Amniotic epithelial cell (primary cell): Measurements from ENCODE around the gene SMAD3.

Experiments used
- DNase-seq: peaks from one replicate; pipeline ENCODE4 v3.0.0-alpha.2; 2010; ENCODE audit warnings: low read depth

The SMAD3 gene

GRCh38 chr15:67165254-67166253 lies 100.2 kb downstream of the SMAD3 start:
- no peak for DNase-seq

- DNase-seq = no peak
Measured at GRCh38 chr15:67166280-67167009, 101.0 kb downstream of the SMAD3 start.

DNA sequence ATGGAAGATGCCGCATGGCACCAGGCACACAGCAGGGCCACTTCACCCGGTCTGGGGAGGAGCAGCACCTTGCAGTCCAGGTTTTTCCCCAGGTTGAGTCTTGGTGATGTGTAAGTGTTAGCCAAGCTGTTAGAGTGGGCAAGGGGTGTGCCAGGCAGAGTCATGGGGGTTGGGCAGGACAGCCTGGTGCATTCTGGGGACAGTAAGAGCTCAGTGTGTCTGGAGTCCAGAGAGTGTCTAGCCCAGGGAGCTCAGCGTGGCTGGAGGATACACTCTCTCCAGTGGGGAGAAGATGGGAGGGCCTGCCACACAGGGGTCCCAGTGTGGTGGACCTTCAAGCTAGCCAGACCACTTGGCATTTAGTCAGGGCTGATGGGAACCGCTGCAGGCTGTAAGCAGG lies 101.7 kb downstream of the SMAD3 start:
- DNase-seq = no peak

DNA sequence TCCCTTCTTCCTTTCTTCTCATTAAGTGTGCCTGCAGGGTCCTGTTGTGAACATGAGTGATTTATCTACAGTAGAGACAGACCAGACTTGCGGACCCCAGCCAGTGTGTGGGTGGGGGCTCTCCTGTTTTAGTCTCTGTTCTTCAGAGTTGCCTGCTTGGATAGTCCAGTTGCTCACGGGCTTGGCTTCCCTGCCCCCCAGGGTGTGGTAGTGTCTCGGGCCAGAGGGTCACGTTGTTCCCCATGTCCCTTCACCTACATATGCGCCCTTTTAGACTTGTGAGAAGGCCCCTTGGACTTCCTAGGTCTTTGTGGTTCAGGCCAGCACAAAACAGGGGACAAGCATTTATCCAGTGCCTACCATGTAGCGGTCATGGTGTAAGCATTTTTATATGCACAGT lies 103.3 kb downstream of the SMAD3 start:
- no peak for DNase-seq

GRCh38 chr15:67170143-67170925 lies 104.9 kb downstream of the SMAD3 start:
- DNase-seq = no peak

DNA sequence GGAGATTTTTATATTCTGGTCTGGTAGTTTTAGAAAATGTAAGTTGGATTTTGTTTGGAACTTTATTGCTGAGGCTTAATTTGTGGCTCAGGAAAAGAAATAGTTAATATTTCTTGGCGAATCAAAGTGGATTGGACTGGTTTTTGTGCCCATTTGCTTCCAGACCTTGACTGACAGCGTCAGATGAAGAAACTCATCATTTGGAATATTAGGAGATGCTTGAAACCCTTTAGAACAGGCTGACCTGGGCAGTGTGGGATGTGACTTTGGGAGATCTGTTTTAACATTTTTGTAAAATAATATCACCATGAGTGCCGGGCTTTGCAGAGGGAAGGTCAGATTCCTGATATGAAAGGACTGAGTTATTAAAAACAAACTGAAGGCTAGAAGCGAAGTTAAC lies 106.1 kb downstream of the SMAD3 start:
- no peak for DNase-seq

DNA sequence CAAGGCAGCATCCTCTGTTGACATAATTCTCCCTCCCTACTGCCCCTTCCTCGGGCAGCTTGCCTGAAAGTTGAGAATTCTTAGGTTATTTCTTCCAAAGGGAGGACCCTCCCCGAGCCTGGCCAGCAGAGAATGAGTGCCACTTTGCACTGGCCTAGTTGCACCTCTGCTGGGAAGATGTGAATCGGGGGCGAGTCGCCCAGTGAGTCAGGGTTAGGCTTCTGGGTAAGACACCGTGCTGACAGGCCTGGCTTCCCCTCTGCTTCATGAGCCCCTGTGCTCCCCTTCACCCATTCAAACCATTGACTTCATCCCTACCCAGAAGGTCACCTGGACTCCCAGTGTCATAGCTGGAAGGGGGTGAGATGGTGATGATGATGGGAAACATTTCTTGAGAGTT lies 106.8 kb downstream of the SMAD3 start:
- DNase-seq = no peak

DNA sequence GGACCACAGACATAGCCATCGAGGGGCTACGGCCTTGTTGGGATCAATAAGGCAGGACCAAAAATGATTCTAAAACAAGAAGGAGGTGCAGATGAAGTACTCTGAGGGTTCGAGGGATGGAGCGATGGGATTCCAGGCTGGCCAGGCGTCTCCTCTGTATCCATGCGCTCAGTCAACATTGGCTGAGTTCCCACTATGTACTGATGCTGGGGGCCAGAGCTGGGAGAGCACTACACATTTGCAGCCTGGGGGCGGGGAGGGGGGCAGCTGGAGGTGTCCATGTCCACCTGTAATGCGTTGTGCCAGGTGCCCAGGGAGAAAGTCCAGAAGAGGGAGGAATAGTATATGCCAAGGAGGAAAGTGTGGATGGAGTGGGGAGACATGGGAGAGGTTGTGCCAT lies 107.6 kb downstream of the SMAD3 start:
- no peak for DNase-seq

DNA sequence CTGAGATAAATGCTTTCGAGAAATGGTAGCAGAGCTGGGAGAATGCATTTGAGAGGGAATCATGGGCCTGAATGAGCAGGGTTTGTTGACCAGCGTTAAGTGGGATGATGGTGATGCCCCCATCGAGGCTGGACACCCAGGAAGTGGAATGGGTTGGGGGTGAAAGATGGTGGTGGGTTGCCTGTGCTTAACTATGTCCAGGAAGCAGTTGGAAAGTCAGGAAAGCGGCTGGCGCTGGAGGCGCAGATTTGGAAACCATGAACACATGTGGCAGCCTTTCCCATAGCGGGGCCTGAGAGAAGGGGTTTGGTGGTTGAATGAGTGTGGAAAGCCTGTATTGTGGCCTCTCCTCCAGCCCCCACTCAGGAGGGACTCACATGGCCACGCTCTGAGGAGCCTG lies 108.4 kb downstream of the SMAD3 start:
- DNase-seq = no peak

DNA sequence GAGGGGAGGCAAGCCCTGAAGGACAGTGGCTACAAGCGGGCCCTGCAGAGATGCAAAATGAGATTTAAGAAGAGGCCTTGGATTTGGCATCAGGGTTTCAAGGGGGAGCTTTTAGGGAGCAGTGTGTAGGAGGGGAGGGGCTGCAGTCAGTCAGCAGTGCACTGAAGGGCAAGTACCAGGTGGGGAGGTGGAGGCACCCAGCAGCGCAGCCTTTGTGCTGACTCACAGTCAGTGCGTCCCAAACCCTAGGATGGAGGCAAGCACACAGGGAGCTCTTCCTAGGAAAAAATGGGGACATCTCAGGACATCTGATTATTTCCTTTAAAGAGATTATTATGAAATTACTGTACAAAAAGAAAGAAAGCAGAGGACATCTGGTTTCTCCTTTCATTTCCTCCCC lies 109.0 kb downstream of the SMAD3 start:
- no peak for DNase-seq

GRCh38 chr15:67174864-67175573 lies 109.6 kb downstream of the SMAD3 start:
- DNase-seq = peak; percentile 73

DNA sequence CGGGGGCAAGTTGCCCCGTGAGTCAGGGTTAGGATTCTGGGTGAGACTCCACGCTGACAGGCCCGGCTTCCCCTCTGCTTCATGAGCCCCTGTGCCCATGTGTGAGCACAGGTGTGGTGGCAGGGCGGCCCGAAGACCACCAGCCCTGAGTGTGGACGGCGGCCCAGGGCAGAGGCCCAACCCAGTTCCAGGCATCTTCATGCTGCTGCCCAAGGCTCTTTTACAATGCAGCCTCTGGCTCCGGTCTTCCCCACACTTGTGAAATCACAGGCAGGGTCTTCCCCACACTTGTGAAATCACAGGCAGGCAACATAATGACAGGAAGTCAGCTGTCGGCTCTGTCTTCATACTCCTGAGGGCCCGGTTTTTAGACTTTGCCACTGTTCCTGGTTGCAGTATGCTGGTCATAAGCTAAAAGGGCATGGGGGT lies 110.3 kb downstream of the SMAD3 start:
- peak; percentile 88 for DNase-seq

DNA sequence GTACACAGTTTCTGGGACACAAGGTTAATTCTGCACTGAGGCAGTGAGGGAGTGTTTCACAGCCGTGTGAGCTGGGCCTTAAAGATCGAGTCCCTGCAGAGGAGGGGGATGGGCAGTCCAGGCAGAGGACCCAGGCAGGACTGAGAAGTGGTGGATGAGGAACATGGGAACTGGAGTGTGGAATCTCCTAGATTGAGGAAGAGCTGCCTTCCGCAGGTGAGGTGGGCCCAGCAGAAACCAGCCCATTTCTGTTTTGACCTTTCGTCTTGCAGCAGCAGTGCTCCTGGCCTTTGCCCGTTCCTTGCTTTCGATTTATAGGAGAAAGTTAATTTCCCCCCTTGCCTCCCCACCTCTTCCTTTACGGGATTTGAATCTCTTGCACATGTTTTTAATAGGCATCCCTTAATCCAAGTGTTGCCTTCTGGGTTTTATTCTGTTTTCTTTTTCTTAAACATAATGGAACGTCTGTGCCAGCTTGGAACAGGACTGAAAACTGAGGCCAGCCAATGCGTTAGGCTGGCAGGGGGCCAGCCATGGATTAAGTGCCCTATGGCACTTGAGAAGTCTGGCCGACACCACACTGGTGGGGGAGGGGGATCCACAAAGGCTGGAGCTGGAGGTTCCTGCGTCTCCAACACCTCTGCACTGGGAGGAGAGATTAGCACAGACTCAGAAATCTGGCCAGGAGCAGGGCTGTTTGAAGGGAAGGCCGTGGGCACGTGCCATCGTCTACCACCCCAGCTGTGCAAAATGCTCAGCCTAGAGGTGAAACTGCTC lies 111.0 kb downstream of the SMAD3 start:
- DNase-seq = no peak

GRCh38 chr15:67177752-67178151 lies 112.3 kb downstream of the SMAD3 start:
- DNase-seq = peak; percentile 61

GRCh38 chr15:67178569-67179210 lies 113.3 kb downstream of the SMAD3 start:
- DNase-seq = peak; percentile 100

- no peak for DNase-seq
Measured at GRCh38 chr15:67179411-67179995, 114.1 kb downstream of the SMAD3 start.

GRCh38 chr15:67180035-67180434 lies 114.6 kb downstream of the SMAD3 start:
- DNase-seq = no peak

GRCh38 chr15:67180514-67181191 lies 115.3 kb downstream of the SMAD3 start:
- DNase-seq = no peak

- no peak for DNase-seq
Measured at GRCh38 chr15:67181221-67181639, 115.8 kb downstream of the SMAD3 start.
